HG03103 (cell line): ENCODE measurements around the gene SLC4A3.
"Not testable (repeated sequence)": the region's sequence is repeated elsewhere in the genome, so short reads cannot be mapped to it uniquely, and the experiment has no call there.

ENCODE experiments used
- ATAC-seq: cut with Tn5 transposase; IDR thresholded peaks from one replicate; pipeline ENCODE4 v1.9.1; 2021; ENCODE audit warnings: low read depth; ENCODE audit not compliant: unreplicated experiment

Gene SLC4A3

DNA sequence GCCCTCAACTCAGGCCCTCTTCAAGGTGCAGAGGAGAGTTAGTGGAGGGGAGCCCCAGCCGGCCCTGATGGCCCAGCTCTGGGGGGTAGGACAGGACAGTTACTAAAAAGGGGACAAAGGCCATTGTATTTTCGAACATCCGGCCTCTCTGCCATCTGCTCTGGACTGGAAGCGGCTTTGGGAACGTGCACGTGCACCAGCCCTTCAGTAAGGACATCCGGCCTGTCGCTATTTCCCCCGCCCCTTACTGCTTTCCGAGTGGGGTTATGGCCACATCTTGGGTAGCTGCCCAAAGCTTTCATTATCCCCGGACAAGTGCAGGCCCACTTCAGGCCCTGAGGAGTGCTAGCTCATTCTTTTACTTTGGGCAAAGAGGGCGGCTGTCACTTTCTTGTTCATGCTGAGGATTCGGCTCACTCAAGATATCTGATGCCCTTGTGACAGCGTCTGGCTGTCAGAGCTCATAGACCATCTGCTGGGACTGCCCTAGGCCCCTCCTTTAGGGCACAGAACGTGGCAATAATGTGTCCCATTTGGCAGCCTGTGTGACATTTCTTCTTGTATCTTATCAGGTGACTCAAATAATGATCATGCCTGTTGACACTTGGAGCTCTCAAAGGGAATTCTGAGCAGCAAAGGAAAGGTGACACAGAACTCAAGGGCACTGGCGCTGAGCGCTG, 17.5 kb downstream of the SLC4A3 start:
- no peak for ATAC-seq

DNA sequence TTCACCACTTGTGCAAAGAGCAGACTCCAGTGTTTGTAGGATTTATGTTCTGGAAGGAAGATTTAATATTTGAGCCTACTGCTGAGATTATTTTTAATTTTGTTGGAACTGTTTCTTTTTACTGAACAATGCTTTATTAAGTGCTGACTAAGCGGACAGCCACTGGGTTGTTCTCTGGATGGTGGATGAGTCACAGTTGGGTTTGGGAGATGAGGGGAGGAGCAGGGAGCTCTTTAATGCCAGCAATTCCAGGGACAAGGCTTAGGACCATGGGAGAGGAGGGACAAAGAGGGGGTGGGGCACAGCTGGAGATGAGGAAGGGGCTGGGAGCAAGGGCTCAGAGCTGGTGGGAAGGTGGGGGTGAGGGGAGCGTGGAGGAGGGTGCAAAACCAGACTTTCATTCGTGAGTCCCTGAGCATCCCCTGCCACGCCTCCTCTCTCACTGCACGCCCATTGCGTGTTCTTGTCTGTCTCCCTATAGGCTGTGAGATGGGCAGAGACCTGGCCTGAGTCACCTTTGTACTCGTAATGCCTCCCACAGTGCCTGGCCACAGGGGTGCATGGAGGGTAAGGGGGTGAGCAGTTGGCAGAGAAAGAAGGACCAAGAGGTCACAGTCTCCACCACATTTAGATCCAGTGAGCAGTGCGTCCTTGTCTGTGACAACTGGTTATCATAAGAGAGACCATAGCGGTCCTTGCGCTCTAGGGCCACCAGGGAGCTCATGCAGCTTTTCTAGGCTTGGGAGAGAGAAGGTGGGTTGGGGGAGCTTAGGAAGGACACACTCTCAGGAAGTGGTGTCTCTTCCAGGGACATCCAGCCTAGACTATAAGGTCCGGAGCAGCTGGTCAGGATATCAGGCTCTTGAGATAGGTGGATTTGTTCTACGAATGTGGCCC, 18.4 kb downstream of the SLC4A3 start:
- no peak for ATAC-seq

DNA sequence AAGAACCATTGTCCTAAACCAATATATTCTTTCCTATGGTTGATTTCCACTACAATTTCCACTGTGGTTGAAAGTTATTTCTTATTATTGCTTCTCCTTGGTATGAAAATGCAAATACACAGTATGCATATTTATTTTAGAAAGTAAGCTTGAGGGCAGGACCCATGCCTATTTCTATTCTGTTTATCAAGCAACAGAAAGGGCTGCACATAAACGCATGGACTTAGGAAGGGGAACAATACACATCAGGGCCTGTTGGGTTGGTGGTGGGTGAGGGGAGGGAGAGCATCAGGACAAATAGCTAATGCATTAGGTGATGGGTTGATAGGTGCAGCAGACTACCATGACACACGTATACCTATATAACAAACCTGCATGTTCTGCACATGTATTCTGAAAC, 20.7 kb downstream of the SLC4A3 start:
- no peak for ATAC-seq

- ATAC-seq, result no peak
Observed at GRCh38 chr2:219648963-219649362, 21.5 kb downstream of the SLC4A3 start.

- ATAC-seq, result no peak
Observed at GRCh38 chr2:219650426-219651248, 23.2 kb downstream of the SLC4A3 start.

GRCh38 chr2:219651656-219652055, 24.2 kb downstream of the SLC4A3 start:
- ATAC-seq, result not testable (repeated sequence)

DNA sequence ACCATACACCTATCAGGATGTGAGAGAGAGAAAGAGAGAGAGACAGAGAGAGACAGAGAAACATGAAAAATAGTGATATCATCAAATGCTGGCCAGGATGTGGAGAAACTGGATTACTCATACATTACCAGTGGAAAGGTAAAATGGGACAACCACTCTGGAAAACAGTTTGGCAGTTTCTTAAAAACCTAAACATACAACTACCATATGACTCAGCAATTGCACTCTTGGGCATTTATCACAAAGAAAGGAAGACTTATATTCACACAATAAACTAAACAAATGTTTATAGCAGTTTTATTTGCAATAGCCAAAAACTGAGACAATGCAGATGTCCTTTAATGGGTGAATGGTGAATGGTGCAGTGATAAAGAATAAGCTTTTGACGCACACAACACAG, 29.1 kb downstream of the SLC4A3 start:
- no peak for ATAC-seq

DNA sequence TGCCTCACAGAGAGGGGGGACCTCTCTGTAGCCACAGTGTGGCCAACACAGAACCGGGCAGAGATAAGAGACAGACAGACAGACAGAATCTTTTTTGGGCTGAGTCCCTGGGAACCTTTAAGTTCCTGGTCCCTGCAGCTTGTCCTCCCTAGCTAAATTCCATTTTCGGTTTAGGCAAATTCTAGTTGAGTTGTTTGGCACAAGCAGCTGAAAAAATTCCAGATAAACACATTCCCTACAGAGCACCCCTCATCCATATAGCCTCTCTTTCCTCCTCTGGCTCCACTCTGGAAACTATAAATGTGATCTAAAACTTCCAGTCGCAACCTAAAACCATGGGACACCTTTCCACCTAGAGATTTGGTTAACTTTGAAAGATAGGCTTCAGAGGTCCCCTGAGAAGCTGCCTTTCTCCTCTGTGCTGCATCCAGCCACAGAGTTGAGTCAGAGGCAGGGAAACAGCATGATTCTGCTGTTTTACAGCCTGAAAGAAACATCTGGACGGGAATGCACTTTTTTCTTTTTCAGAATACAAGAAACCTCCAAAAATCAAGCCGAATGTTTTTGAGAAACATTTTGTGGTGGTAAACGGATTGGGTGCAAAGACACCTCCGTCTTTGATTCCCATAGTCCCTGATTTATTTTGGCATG, 30.9 kb downstream of the SLC4A3 start:
- no peak for ATAC-seq

- no peak for ATAC-seq
Observed at GRCh38 chr2:219658874-219659273, 31.4 kb downstream of the SLC4A3 start.

DNA sequence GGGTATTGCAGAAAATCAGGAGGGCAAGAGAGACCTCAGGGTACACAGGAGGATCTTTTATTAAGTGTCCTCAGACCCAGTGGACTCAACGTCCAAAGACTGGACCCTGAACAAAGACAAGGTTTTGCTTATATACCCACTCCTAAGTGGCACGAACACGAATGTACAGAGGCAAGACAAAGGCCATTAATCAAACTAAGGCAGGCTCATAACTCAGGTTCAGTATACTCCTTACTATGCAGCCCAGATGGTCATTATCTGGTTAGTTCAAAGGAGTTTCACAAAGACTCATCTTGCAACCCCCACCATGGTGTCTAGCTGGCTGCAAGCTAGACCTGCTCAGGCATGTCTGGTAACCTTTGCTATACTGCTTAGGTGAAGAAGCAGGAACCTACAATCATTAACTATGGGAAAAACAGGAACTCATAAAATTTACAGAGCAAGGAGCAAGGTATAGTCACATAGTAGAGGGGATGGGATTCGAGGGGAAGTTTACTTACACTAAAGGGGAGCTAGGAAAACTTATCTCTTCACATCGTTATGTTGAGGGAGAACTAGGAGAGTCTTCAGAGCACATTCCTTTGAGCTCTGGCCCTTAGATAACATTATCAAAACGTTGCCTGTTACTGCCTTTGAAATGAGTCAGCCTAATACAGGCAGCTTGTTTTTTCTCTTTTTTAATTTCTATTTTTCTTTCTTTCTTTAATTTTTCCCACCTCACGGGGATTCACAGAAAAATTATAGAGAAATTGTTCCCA, 33.9 kb downstream of the SLC4A3 start:
- peak; percentile 89 for ATAC-seq

- ATAC-seq, result no peak
Observed at GRCh38 chr2:219661955-219662395, 34.5 kb downstream of the SLC4A3 start.

DNA sequence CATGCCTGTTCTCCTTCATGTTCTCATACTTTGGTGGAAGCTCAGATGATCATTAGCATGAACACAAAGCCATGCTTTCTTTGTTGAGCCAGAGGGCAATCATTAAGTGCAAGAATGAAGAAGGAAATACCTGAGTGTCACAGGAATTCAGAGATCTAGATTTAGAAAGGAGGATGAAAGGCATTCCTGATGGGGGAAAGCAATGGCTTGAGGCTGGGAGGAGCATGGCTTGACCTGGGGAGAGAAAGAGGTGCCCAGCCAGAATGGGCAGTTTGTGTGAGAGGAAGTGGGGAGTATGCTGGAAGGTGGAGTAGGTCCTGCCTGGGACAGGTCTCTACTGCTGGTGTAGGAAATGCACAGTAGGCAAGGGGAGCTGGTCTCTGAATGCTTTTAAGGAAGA, 35.1 kb downstream of the SLC4A3 start:
- ATAC-seq, result no peak

DNA sequence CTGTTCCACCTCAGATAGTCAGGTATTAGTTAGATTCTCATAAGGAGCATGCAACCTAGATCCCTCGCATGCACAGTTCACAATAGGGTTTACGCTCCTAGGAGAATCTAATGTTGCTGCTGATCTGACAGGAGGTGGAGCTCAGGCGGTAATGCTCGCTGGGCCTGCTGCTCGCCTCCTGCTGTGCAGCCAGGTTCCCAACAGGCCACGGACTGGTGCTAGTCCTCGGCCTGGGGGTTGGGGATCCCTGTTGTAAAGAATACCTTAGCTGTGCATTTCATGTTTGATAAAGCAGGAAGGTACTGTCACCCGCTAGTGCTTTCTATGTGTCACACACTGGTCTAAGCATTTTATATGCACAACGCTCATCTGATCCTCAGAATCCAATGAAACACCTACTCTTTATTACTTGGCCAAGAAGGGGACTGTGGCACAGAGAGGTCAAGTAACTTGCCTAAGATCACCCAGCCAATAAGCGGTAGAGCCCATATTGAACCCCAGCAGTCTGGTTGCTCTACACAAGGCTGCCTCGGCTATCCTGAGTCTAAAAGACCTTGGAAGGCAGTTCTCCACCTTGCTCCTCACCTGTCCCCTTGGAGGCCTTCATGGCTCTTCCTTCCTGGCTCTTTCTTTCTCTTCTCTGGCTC, 35.8 kb downstream of the SLC4A3 start:
- ATAC-seq, result no peak

- no peak for ATAC-seq
Observed at GRCh38 chr2:219664041-219664440, 36.6 kb downstream of the SLC4A3 start.

GRCh38 chr2:219664944-219665343, 37.5 kb downstream of the SLC4A3 start:
- no peak for ATAC-seq

DNA sequence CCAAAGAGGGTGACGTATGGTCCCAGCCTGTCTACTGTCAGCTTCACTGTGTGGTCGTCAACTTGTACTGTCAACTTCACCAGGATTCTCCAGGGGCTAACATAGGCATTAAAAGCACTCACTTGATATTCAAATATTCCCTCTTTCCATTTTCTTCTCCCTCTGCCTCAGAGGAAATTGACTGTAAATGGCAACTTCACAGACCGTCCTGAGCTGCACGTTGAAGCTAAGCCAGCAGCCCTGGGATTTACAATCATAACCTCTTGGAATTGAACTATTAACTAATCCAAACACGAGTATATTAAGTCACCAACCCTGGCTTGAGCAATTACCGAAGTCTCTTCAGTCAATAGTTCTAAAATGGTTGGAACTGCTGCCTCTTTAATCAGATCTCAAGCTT, 38.5 kb downstream of the SLC4A3 start:
- ATAC-seq, result no peak

DNA sequence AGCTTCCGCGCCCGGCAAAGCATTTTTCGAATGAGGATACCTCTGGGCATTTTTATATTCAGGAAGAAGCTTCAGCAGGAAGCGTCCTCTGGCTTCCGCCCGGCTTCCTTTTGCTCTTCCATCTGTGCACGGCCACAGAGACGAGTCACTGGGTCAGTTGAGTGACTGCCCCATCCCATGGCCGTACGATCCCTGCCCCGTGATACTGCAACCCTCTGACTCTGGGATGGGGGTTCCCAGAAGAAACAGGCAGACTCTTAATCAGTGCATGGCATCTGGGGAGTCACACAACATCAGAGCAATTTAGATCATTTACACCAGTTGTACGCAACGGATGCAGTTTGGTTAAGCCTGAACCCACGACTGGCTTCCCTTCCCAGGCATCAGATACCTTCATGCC, 40.9 kb downstream of the SLC4A3 start:
- no peak for ATAC-seq

DNA sequence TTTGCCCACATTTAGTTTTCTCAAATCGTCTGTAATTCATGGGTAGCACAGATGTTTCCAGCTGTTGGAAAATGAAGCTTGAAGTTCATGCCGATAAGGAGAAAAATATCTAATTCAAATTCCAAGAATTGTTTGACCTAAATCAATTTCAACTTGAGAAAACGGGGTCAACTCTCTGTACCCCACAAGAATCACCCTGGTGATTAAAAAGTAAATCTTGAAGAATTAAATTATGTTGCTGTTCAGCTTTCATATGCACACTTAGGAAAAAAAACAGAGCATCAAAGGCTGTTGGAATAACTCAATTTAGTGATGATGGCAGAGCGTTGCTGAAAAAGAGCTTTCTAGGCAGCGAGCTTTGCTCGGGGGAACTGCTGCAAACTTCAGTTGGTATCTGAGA, 43.0 kb downstream of the SLC4A3 start:
- ATAC-seq, result no peak

DNA sequence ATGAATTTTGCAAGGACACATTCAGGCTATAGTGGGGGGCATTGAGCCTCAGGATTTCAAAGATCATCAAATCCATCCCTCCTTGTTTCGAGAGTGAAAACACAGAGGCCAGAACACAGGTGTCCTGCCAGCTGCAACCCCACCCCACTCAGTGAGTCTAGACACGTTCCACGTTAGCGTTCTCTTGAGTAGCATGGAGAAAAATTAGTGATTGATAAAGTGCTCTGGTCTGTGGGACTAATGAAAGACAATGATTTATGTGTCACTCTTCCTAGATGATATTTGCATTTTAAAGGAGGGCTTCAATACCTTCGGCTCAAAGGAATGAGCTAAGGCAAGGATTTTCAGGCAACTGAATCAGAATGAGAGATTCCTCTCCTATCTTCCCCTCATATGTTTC, 43.8 kb downstream of the SLC4A3 start:
- no peak for ATAC-seq
